Inflammatory macrophage (primary cell): ENCODE data around the gene ZNF407.

Experiments used
- DNase-seq, 2 donors: peaks; one replicate each; pipeline ENCODE4 v3.0.0-alpha.2; 2020 to 2022

Gene ZNF407

GRCh38 chr18:74942319-74942910 is 344.7 kb downstream of the ZNF407 start:
- DNase-seq: no peak

- no peak for DNase-seq
Measured at GRCh38 chr18:74944676-74945075, 347.0 kb downstream of the ZNF407 start.

GRCh38 chr18:74945774-74946545 is 348.3 kb downstream of the ZNF407 start:
- DNase-seq: no peak

- peak; percentile 13 to 26 for DNase-seq
Measured at GRCh38 chr18:74946646-74947375, 349.1 kb downstream of the ZNF407 start.

GRCh38 chr18:74947417-74947816 is 349.7 kb downstream of the ZNF407 start:
- no peak for DNase-seq

GRCh38 chr18:74947875-74948274 is 350.2 kb downstream of the ZNF407 start:
- DNase-seq: no peak

- peak; percentile 31 to 35 for DNase-seq
Measured at GRCh38 chr18:74949611-74950010, 351.9 kb downstream of the ZNF407 start.

GRCh38 chr18:74950479-74950878 is 352.8 kb downstream of the ZNF407 start:
- no peak for DNase-seq

GRCh38 chr18:74951165-74951760 is 353.6 kb downstream of the ZNF407 start:
- no peak for DNase-seq

- no peak for DNase-seq
Measured at GRCh38 chr18:74957588-74958224, 360.0 kb downstream of the ZNF407 start.

- peak; percentile 26 to 29 for DNase-seq
Measured at GRCh38 chr18:74959216-74959615, 361.5 kb downstream of the ZNF407 start.

GRCh38 chr18:74961596-74961995 is 363.9 kb downstream of the ZNF407 start:
- peak; percentile 33 to 54 for DNase-seq

- DNase-seq: peak; percentile 60 to 67
Measured at GRCh38 chr18:74963820-74964446, 366.3 kb downstream of the ZNF407 start.

GRCh38 chr18:74965682-74966081 is 368.0 kb downstream of the ZNF407 start:
- DNase-seq: no peak

- no peak for DNase-seq
Measured at GRCh38 chr18:74967438-74967837, 369.8 kb downstream of the ZNF407 start.

GRCh38 chr18:74967979-74968378 is 370.3 kb downstream of the ZNF407 start:
- no peak for DNase-seq

- peak; percentile 37 to 53 for DNase-seq
Measured at GRCh38 chr18:74971358-74971757, 373.7 kb downstream of the ZNF407 start.

- peak; percentile 72 to 77 for DNase-seq
Measured at GRCh38 chr18:74971776-74972175, 374.1 kb downstream of the ZNF407 start.

- DNase-seq: no peak
Measured at GRCh38 chr18:74972354-74972753, 374.7 kb downstream of the ZNF407 start.

- DNase-seq: no peak
Measured at GRCh38 chr18:74975001-74975400, 377.3 kb downstream of the ZNF407 start.

GRCh38 chr18:74976331-74976909 is 378.8 kb downstream of the ZNF407 start:
- DNase-seq: no peak

GRCh38 chr18:74977041-74977440 is 379.4 kb downstream of the ZNF407 start:
- no peak for DNase-seq
